Stimulated activated naive B cell treated with anti-CD40 and anti-IgM and Interleukin-4, amounts not matched to agents 10 μg/mL and 1 μg/mL and 100 μg/mL, for 72 hours (primary cell): ENCODE results near the gene ACOXL.

Experiments
- ATAC-seq, 2 donors: fragments of 150-1000 bp; cut with Tn5 transposase; replicated peaks; 2 replicates each; pipeline ENCODE4 v1.10.0; 2021; ENCODE audit warnings: moderate library complexity in 1 of 2
- DNase-seq: peaks from one replicate; pipeline ENCODE4 v3.0.0; 2021
- H3K27ac Mint-ChIP-seq: one replicate; pipeline ENCODE4 v1.8.0; 2022; ENCODE audit warnings: mild to moderate bottlenecking, mixed read lengths
- H3K27me3 Mint-ChIP-seq, 2 donors: one replicate each; pipeline ENCODE4 v1.8.0; 2022; ENCODE audit warnings: mixed read lengths in 2 of 2
- H3K36me3 Mint-ChIP-seq, 2 donors: one replicate each; pipeline ENCODE4 v1.8.0; 2022; ENCODE audit warnings: mixed read lengths in 2 of 2, mild to moderate bottlenecking in 1 of 2
- H3K4me1 Mint-ChIP-seq, 2 donors: one replicate each; pipeline ENCODE4 v1.8.0; 2022; ENCODE audit warnings: mixed read lengths in 2 of 2, mild to moderate bottlenecking in 1 of 2
- H3K4me3 Mint-ChIP-seq, 2 donors: one replicate each; pipeline ENCODE4 v1.8.0; 2022; ENCODE audit warnings: mild to moderate bottlenecking in 2 of 2, mixed read lengths in 2 of 2, moderate library complexity in 1 of 2
- H3K9me3 Mint-ChIP-seq, 2 donors: one replicate each; pipeline ENCODE4 v1.8.0; 2022; ENCODE audit warnings: mixed read lengths in 2 of 2, mild to moderate bottlenecking in 1 of 2

ACOXL gene

DNA sequence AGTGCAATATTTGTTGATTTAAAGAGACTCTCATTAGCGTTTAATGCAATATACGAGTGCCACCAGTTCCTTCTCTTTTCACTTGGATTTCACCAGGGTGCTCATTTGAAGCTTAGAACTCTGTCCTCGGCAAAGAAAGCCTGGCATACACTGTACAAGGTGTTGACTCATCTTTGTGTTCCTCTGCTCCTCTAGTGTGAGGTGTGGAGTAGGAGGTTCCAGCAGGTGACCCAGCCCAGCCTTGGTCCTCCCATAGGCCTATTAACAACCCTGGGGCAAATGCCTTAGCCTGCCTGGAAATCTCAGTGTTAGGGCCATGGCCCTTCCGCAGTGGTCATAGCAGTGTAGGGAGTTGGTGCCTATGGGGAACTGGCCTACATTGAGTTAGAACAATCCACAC, 408.4 kb downstream of the ACOXL start:
- H3K9me3 Mint-ChIP-seq: no peaks in the 10 kb centered on the region
- no peak for DNase-seq
- no peak for ATAC-seq
- H3K36me3 Mint-ChIP-seq: peaks cover 68 to 79% of the 10 kb centered on the region in 2 donors
- H3K27ac Mint-ChIP-seq: no peak overlapping the region
- no peak overlapping the region for H3K4me3 Mint-ChIP-seq
- H3K27me3 Mint-ChIP-seq: no peaks in the 10 kb centered on the region
- H3K4me1 Mint-ChIP-seq: peaks cover 21 to 42% of the 10 kb centered on the region in 2 donors

DNA sequence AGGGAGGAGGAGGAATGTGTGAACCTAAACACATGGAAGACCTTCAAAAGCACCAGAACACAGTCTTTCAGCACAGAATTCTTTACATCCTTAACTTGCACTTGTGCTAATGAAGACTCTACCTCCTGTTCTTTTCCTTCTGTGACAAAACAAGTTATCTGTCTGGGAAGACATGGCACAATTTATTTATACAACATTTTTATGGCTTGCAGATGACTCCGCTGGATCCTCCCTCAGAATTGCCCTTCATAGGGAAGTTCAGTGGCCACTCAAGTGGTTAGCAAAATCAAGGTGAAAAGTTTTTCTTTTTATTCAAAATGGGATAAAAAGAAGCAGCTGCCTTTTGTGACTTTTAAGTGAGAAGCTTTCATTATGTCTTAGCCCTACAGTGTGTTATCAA, 409.7 kb downstream of the ACOXL start:
- H3K36me3 Mint-ChIP-seq: peaks cover 66 to 73% of the 10 kb centered on the region in 2 donors
- H3K27me3 Mint-ChIP-seq: no peaks in the 10 kb centered on the region
- H3K9me3 Mint-ChIP-seq: no peaks in the 10 kb centered on the region
- no peak overlapping the region for H3K27ac Mint-ChIP-seq
- DNase-seq (no peak), ATAC-seq (no peak)
- H3K4me1 Mint-ChIP-seq: peaks cover 17 to 31% of the 10 kb centered on the region in 2 donors
- no peak overlapping the region for H3K4me3 Mint-ChIP-seq

DNA sequence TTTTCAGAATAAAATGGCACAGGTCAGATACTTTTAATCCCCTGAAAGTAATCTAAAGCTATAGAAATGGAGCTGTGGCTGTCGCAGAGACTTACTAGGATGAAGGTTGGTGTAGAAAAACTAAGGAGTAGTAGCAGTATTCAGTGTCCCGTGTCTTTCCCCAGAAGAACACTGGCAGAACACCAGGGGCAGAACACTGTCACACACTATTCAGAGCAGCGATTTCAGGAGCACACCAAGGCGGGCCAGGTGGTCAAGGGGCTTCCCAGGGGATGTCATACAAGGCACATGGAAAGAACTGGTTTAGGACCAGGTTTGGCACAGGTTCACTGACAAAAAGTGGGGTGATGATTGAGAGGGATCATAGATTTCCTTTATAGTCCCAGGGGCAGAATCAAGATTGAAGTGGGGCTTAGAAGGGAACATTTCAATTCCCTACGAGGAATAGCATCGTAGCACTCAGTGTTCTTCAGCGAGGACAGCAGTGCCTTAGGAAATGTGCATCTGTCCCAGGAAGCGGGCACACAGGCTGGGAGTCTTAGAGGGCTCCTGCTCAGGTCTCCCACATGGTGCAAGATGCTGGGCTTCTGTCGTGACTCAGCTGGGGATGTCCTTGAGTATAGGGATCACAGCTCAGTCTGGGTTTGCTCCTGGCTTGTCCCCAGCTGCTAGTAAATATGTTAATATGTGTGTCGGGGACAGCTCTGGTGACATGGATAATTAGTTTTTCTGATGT, 410.9 kb downstream of the ACOXL start:
- Mint-ChIP-seq H3K27ac (no peak overlapping the region), H3K4me1 (peaks cover 18 to 33% of the 10 kb centered on the region in 2 donors), H3K4me3 (no peak overlapping the region), H3K9me3 (no peaks in the 10 kb centered on the region), H3K27me3 (no peaks in the 10 kb centered on the region), H3K36me3 (peaks cover 64 to 75% of the 10 kb centered on the region in 2 donors)
- ATAC-seq (no peak), DNase-seq (no peak)

DNA sequence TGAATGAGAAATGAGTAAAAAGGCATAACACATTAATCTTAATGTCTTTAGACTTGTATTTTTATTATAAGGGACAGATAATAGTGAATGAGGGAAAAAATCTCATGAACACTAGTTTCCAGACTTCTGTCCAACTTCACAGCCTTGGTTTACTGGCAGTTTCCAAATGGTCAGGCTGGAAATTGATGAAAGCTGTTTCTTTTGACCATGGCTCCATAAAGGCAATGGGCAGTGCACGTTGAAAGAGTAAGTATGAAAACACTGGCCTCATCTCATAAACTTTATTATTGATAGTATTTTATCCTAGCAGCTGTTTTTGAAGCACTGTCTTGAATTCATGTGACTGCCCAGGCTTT, 411.4 kb downstream of the ACOXL start:
- H3K4me3 Mint-ChIP-seq: no peak overlapping the region
- DNase-seq: no peak
- H3K36me3 Mint-ChIP-seq: peaks cover 59 to 75% of the 10 kb centered on the region in 2 donors
- H3K4me1 Mint-ChIP-seq: peaks cover 23 to 34% of the 10 kb centered on the region in 2 donors
- ATAC-seq: no peak
- no peaks in the 10 kb centered on the region for H3K9me3 Mint-ChIP-seq
- no peaks in the 10 kb centered on the region for H3K27me3 Mint-ChIP-seq
- H3K27ac Mint-ChIP-seq: no peak overlapping the region

DNA sequence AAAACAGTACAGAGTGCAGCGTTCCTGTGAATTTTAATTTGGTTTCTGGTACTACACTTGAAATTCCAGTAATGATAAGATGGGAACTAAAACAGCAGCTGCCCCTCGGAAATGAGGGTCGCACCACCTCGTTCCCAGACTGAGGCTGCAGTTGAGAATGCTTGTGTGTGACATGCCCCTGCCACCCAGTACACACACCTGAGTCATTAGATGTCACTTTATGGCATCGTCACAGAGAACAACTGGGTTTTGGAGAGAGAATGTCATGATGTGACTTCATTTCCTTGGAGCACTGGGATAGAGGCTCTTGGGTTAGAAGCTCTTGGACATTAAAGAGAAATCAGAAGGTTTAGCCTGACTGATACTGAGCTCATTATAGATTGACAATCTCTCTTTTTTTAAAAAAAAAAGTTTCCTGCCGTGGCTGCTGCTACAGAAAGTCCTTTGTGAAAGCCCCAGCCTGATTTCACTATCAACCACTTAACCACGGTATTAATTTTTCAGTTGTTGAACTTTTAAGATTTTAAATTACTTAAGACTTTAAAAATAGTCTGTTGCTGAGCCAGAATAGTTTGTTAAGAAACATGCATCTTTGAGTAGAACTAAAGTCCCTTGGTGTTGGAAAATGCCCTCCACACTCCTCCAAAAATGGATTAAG, 412.9 kb downstream of the ACOXL start:
- DNase-seq: no peak
- Mint-ChIP-seq H3K4me3 (no peak overlapping the region), H3K9me3 (no peaks in the 10 kb centered on the region), H3K27me3 (no peaks in the 10 kb centered on the region), H3K27ac (peak overlapping the region; percentile 28), H3K36me3 (peaks cover 55 to 72% of the 10 kb centered on the region in 2 donors), H3K4me1 (peaks cover 31 to 48% of the 10 kb centered on the region in 2 donors)
- ATAC-seq: peak; percentile 77 to 88

DNA sequence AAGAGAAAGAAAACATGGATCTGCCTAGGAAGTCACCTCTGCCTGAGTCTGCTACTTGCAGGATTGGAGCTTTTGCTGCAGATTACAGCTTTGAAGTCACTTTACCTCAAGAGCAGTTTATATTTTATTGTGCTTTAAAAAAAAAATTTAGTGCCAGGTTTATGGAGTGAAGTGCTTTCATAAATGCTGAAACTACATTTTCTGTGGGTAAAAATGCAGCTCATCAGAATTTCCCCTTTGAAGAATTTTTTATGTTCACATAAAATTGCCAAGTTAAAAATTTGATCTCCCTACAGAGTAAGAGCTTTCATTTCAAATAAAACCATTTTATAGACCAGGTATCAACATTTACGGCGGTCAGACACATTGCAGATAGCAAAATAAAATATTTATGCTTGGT, 413.6 kb downstream of the ACOXL start:
- H3K36me3 Mint-ChIP-seq: peaks cover 52 to 71% of the 10 kb centered on the region in 2 donors

DNA sequence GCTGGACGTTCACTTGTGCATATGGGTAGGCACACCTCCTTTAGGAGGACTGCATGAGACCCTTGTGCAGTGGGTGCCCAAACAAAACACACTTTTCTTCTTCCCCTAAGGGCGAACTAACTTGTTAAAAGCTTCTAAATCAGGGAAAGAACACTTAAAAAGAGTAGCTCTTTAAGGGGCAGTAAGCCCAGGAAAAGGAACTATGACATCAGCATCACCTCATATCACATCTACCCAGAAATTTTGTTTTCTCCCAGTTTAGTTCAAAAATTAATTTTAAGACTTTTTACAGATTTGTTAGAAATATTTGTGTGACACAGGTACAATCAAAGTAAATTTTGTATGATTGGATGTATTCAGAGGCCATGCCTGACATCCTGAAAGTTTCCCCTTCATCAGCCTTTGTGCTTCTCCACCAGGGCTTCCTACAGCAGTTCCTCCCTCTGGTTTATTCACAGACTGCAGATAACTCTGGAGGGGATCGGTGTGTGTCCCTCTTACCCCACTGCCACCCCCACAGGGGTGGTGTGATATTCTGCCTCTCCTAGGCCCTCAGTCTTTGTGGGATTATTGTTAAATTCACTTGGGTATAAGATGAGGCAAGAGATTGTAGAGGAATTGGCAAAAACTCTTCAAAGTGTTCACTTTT, 416.0 kb downstream of the ACOXL start:
- peak overlapping the region; percentile 81 for H3K27ac Mint-ChIP-seq
- peaks cover 28 to 62% of the 10 kb centered on the region in 2 donors for H3K4me1 Mint-ChIP-seq
- DNase-seq (no peak), ATAC-seq (no peak)
- no peak overlapping the region for H3K4me3 Mint-ChIP-seq
- no peaks in the 10 kb centered on the region for H3K9me3 Mint-ChIP-seq
- no peaks in the 10 kb centered on the region for H3K27me3 Mint-ChIP-seq
- peaks cover 53 to 74% of the 10 kb centered on the region in 2 donors for H3K36me3 Mint-ChIP-seq

More for the DNA sequence above, 413.6 kb downstream of the ACOXL start:
- Mint-ChIP-seq H3K9me3 (no peaks in the 10 kb centered on the region), H3K27me3 (no peaks in the 10 kb centered on the region), H3K4me3 (no peak overlapping the region), H3K27ac (no peak overlapping the region), H3K4me1 (peaks cover 29 to 50% of the 10 kb centered on the region in 2 donors)
- no peak for ATAC-seq
- no peak for DNase-seq

DNA sequence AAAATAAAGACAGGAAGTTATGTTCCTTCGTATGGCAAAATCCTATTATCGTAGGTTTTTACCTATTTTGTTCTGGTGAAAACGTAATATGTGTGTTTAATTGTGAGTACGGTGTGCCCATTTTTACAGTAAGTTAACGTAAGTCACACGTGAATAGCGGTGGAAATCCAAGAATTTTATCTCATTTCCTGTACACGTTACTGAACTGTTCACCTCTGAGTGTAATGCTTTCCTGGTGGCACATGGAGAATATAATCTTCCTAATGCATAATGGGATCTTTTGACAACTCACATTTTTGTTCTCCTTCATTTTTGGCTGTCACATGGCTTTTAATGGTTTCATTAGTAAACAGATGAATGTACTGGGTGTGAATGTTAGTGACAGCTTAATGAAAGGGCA, 416.6 kb downstream of the ACOXL start:
- DNase-seq (no peak), ATAC-seq (no peak)
- H3K9me3 Mint-ChIP-seq: no peaks in the 10 kb centered on the region
- H3K4me3 Mint-ChIP-seq: no peak overlapping the region
- H3K27ac Mint-ChIP-seq: no peak overlapping the region
- no peaks in the 10 kb centered on the region for H3K27me3 Mint-ChIP-seq
- peaks cover 55 to 75% of the 10 kb centered on the region in 2 donors for H3K36me3 Mint-ChIP-seq
- H3K4me1 Mint-ChIP-seq: peaks cover 29 to 63% of the 10 kb centered on the region in 2 donors

DNA sequence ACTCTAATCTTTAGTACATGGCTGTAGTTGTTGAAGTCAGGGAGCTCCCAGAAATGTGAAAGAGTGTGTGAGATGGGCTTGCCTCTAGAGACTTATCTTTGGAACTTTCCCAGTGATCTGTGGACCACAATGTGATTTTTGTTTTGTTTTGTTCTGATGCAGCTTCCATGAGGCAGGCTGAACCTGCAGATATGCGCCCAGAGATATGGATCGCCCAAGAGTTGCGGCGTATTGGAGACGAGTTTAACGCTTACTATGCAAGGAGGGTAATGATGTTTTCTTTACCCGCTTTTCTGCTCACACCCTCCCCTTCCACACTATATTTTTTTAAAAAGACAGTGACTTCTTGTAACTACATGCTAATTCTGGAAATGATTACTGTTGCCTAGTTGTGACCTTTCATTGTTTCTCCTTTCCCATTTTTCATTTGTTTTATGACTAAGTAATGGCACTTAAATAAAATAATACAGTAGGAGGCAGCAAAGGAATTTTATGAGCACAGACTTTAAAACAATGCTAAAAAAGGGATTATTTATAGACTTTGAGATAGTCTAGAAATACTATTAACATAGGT, 417.6 kb downstream of the ACOXL start:
- no peak for DNase-seq
- no peak overlapping the region for H3K4me3 Mint-ChIP-seq
- H3K4me1 Mint-ChIP-seq: peaks cover 28 to 65% of the 10 kb centered on the region in 2 donors
- ATAC-seq: no peak
- H3K9me3 Mint-ChIP-seq: no peaks in the 10 kb centered on the region
- H3K27ac Mint-ChIP-seq: no peak overlapping the region
- peaks cover 58 to 74% of the 10 kb centered on the region in 2 donors for H3K36me3 Mint-ChIP-seq
- no peaks in the 10 kb centered on the region for H3K27me3 Mint-ChIP-seq

DNA sequence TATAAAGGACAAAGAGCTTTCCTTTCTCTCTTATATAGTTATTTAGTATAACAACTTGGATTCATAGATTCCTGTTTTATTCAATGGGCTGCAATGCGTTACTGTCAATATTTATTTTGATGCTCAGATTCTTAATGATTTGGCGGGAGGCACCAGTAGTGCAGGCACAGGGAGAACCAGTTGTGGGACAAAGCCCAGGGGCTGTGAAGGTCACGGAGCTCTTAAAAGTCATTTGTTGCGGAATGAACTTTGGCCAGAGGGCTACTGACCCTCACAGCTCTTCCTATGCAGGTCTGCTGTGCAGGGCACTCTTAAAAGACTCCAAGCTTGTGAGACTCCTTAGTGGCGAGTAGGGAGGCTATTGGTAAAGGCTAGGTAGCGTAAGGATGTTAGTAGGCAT, 422.4 kb downstream of the ACOXL start:
- H3K4me1 Mint-ChIP-seq: peaks cover 47 to 85% of the 10 kb centered on the region in 2 donors
- no peak for DNase-seq
- H3K27me3 Mint-ChIP-seq: no peaks in the 10 kb centered on the region
- peak overlapping the region in 1 of 2 donors; percentile 32 for H3K4me3 Mint-ChIP-seq
- no peak for ATAC-seq
- H3K36me3 Mint-ChIP-seq: peaks cover 52 to 82% of the 10 kb centered on the region in 2 donors
- H3K27ac Mint-ChIP-seq: no peak overlapping the region
- H3K9me3 Mint-ChIP-seq: no peaks in the 10 kb centered on the region

DNA sequence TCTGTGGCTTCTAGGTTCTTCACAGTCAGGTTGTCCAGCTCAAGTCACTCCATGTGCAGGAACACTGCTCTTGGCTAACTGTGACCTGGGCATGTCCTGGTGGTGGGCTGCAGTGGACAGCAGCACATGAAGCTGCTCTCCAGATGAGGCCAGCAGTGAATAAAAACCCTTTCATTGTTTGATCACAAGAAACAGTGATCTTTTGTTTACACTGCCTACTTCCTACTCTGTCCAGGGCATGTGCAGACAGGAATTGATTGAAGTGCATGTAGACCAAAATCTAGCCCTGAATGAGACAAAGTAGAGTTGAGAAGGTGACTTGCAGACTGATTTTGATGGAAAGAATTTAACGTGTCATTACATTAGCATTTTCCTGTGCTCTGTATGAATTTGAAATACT, 423.2 kb downstream of the ACOXL start:
- no peak overlapping the region for H3K4me3 Mint-ChIP-seq
- no peaks in the 10 kb centered on the region for H3K27me3 Mint-ChIP-seq
- H3K9me3 Mint-ChIP-seq: no peaks in the 10 kb centered on the region
- DNase-seq (no peak), ATAC-seq (no peak)
- H3K36me3 Mint-ChIP-seq: peaks cover 52 to 83% of the 10 kb centered on the region in 2 donors
- H3K27ac Mint-ChIP-seq: peak overlapping the region; percentile 37
- H3K4me1 Mint-ChIP-seq: peaks cover 48 to 86% of the 10 kb centered on the region in 2 donors

DNA sequence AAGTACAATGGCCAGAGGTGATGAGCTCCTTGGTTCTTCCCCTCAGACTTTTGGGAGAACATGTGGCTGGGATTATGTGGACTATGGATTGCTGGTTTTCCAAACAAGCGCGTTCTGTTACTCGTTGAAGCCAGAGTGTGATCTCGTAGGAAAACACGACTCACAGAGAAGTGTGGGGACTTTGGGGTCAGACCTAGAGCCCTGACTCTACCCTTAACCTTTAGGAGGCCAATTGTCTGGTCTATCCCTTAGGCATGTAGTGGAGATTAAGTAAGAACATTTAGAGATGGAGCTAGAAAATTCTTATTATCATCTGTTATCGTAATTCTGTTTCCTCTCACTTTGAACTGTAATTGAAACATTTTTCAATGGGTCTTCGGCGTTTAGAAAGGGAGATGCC, 424.2 kb downstream of the ACOXL start:
- Mint-ChIP-seq H3K4me1 (peaks cover 49 to 90% of the 10 kb centered on the region in 2 donors), H3K36me3 (peaks cover 55 to 83% of the 10 kb centered on the region in 2 donors), H3K4me3 (peak overlapping the region in 1 of 2 donors; percentile 39), H3K27ac (peak overlapping the region; percentile 56), H3K27me3 (no peaks in the 10 kb centered on the region), H3K9me3 (no peaks in the 10 kb centered on the region)
- ATAC-seq (no peak), DNase-seq (no peak)

DNA sequence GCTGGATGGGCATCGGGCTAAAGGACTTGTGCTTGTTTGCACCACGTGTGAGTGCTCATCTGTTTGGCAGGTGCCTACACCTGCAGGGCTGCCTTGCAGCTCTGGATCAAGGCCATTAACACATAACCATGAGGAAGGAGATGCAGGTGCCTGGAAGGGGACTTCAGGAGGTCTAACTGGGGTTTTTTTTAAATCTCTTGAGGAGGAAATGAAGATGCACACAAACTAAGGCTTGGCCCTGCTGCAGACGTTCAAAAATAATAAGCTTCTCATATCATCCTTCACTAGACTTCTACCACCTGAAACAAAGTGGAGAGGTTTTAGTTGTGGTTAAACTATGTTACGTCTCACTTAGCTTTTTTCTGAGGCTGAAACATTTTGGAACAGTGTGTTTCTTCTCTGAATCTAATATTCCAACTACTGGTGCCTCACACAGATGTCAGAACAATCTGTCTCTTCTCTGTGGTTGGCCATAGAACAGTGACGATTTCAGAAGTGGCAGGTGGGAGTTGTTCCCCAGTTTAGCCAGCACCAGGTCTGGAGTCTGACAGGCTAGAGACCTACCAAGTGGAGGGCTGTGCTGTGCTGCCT, 424.8 kb downstream of the ACOXL start:
- Mint-ChIP-seq H3K4me1 (peaks cover 51 to 90% of the 10 kb centered on the region in 2 donors), H3K27me3 (no peaks in the 10 kb centered on the region), H3K9me3 (no peaks in the 10 kb centered on the region), H3K27ac (peak overlapping the region; percentile 94), H3K36me3 (peaks cover 55 to 83% of the 10 kb centered on the region in 2 donors), H3K4me3 (peak overlapping the region; percentile 20 to 42)
- ATAC-seq: peak; percentile 80 to 81
- DNase-seq: peak; percentile 59

DNA sequence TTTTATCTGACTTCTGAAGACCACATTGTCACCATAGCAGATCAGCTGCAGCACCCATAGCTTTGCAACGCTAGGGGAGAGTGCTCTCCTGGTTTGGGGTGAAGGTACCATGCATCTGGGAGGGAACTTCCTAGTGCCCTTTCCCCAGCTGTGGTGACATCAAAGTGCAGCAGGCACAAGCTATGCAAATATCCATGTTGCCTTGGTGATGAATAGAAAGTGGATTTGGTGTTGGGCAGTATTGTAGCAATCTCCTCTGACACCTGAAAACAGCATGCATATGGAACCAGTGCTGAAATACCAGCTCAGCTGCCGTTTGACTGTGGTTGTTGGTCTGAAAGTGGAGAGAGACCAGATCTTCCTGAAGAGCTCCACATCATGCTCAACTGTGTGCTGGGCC, 425.4 kb downstream of the ACOXL start:
- DNase-seq (peak; percentile 60), ATAC-seq (peak; percentile 65 to 71)
- H3K4me3 Mint-ChIP-seq: peak overlapping the region; percentile 11 to 42
- H3K27ac Mint-ChIP-seq: peak overlapping the region; percentile 94
- no peaks in the 10 kb centered on the region for H3K9me3 Mint-ChIP-seq
- peaks cover 56 to 90% of the 10 kb centered on the region in 2 donors for H3K4me1 Mint-ChIP-seq
- peaks cover 56 to 84% of the 10 kb centered on the region in 2 donors for H3K36me3 Mint-ChIP-seq
- H3K27me3 Mint-ChIP-seq: no peaks in the 10 kb centered on the region
